Measurements from ENCODE around the gene PRPF19.

Gene PRPF19

GRCh38 chr11:60938500-60938899 lies 32.1 kb upstream of the PRPF19 start:
- Histone ChIP-seq H3K4me3 (ENCODE audit: control insufficient read depth in 1 of 7, extremely low read depth in 1 of 7, insufficient read depth in 4 of 7, low read depth in 2 of 7, low read length in 6 of 7) (no peak overlapping the region), H3K4me1 (ENCODE audit: control extremely low read depth in 1 of 4, control insufficient read depth in 4 of 4, insufficient read depth in 4 of 4, low read length in 3 of 4) (no peaks in the 10 kb centered on the region), H3K9me3 (ENCODE audit: control extremely low read depth in 1 of 5, control insufficient read depth in 4 of 5, insufficient read depth in 2 of 5, low read depth in 1 of 5, low read length in 4 of 5) (peaks cover 0 to 2% (median 0%) of the 10 kb centered on the region in 5 experiments), H3K27me3 (replicated peaks in 2 of 5; ENCODE audit: control insufficient read depth in 4 of 5, insufficient read depth in 5 of 5, low read length in 4 of 5) (peaks cover 0 to 10% (median 2%) of the 10 kb centered on the region in 5 experiments), H3K36me3 (ENCODE audit: control insufficient read depth in 4 of 4, insufficient read depth in 4 of 4, low read length in 3 of 4) (no peaks in the 10 kb centered on the region), H3K27ac (ENCODE audit: insufficient read depth in 1 of 2, low read depth in 1 of 2, low read length in 2 of 2, poor library complexity in 1 of 2, severe bottlenecking in 2 of 2) (no peak overlapping the region)
- DNase-seq, result no peak
- ChIA-PET CTCF (no interaction called here), POLR2A (no interaction called here)
- WGBS (ENCODE audit: insufficient coverage), result 99% methylated on average over 9 of the region's 9 CpGs

GRCh38 chr11:60937811-60938210 lies 31.4 kb upstream of the PRPF19 start:
- WGBS (ENCODE audit: insufficient coverage), result 100% methylated on average over 7 of the region's 8 CpGs
- Histone ChIP-seq H3K27ac (ENCODE audit: insufficient read depth in 1 of 2, low read depth in 1 of 2, low read length in 2 of 2, poor library complexity in 1 of 2, severe bottlenecking in 2 of 2) (no peak overlapping the region), H3K4me3 (ENCODE audit: control insufficient read depth in 1 of 7, extremely low read depth in 1 of 7, insufficient read depth in 4 of 7, low read depth in 2 of 7, low read length in 6 of 7) (no peak overlapping the region), H3K36me3 (ENCODE audit: control insufficient read depth in 4 of 4, insufficient read depth in 4 of 4, low read length in 3 of 4) (no peaks in the 10 kb centered on the region), H3K27me3 (replicated peaks in 2 of 5; ENCODE audit: control insufficient read depth in 4 of 5, insufficient read depth in 5 of 5, low read length in 4 of 5) (peaks cover 0 to 10% (median 2%) of the 10 kb centered on the region in 5 experiments), H3K9me3 (ENCODE audit: control extremely low read depth in 1 of 5, control insufficient read depth in 4 of 5, insufficient read depth in 2 of 5, low read depth in 1 of 5, low read length in 4 of 5) (peaks cover 0 to 2% (median 0%) of the 10 kb centered on the region in 5 experiments), H3K4me1 (ENCODE audit: control extremely low read depth in 1 of 4, control insufficient read depth in 4 of 4, insufficient read depth in 4 of 4, low read length in 3 of 4) (no peaks in the 10 kb centered on the region)
- no peak for DNase-seq
- POLR2A ChIA-PET, result no interaction called here
- CTCF ChIA-PET, result no interaction called here

- peaks cover 0 to 2% (median 0%) of the 10 kb centered on the region in 5 experiments for H3K9me3 ChIP-seq (ENCODE audit: control extremely low read depth in 1 of 5, control insufficient read depth in 4 of 5, insufficient read depth in 2 of 5, low read depth in 1 of 5, low read length in 4 of 5)
- CTCF ChIA-PET, result interaction anchor here (1.2 kb wide), 1 partner anchor 21 kb away, joined by 3 read pairs; no protein-coding TSS in a partner anchor
These were observed 30.8 kb upstream of the PRPF19 start for GRCh38 chr11:60937144-60937527.

DNA sequence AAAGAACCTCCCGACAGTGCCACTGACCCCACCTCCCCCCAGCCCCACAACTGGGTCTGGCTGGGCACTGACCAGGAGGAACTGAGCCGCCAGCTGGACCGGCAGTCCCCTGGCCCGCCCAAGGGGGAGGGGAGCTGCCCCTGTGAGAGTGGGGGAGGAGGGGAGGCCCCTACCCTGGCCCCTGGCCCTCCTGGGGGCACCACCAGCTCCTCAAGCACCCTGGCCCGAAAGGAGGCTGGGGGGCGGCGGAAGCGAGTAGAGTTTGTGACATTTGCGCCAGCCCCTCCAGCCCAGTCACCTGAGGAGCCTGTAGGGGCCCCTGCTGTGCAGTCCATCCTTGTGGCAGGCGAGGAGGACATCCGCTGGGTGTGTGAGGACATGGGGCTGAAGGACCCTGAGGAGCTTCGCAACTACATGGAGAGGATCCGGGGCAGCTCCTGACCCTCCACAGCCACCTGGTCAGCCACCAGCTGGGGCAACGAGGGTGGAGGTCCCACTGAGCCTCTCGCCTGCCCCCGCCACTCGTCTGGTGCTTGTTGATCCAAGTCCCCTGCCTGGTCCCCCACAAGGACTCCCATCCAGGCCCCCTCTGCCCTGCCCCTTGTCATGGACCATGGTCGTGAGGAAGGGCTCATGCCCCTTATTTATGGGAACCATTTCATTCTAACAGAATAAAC lies 30.2 kb upstream of the PRPF19 start:
- Histone ChIP-seq H3K4me3 (ENCODE audit: control insufficient read depth in 1 of 7, extremely low read depth in 1 of 7, insufficient read depth in 4 of 7, low read depth in 2 of 7, low read length in 6 of 7) (no peak overlapping the region), H3K9me3 (ENCODE audit: control extremely low read depth in 1 of 5, control insufficient read depth in 4 of 5, insufficient read depth in 2 of 5, low read depth in 1 of 5, low read length in 4 of 5) (peaks cover 0 to 2% (median 0%) of the 10 kb centered on the region in 5 experiments), H3K27me3 (replicated peaks in 2 of 5; ENCODE audit: control insufficient read depth in 4 of 5, insufficient read depth in 5 of 5, low read length in 4 of 5) (peaks cover 0 to 10% (median 2%) of the 10 kb centered on the region in 5 experiments), H3K4me1 (ENCODE audit: control extremely low read depth in 1 of 4, control insufficient read depth in 4 of 4, insufficient read depth in 4 of 4, low read length in 3 of 4) (no peaks in the 10 kb centered on the region), H3K36me3 (ENCODE audit: control insufficient read depth in 4 of 4, insufficient read depth in 4 of 4, low read length in 3 of 4) (no peaks in the 10 kb centered on the region), H3K27ac (ENCODE audit: insufficient read depth in 1 of 2, low read depth in 1 of 2, low read length in 2 of 2, poor library complexity in 1 of 2, severe bottlenecking in 2 of 2) (no peak overlapping the region)
- CTCF ChIA-PET, result interaction anchor here (1.2 kb wide), 1 partner anchor 21 kb away, joined by 3 read pairs; no protein-coding TSS in a partner anchor
- POLR2A ChIA-PET, result no interaction called here
- WGBS (ENCODE audit: insufficient coverage), result 95% methylated on average over 11 of the region's 18 CpGs
- DNase-seq, result no peak

More at GRCh38 chr11:60937144-60937527, 30.8 kb upstream of the PRPF19 start:
- Histone ChIP-seq H3K4me1 (ENCODE audit: control extremely low read depth in 1 of 4, control insufficient read depth in 4 of 4, insufficient read depth in 4 of 4, low read length in 3 of 4) (no peaks in the 10 kb centered on the region), H3K4me3 (ENCODE audit: control insufficient read depth in 1 of 7, extremely low read depth in 1 of 7, insufficient read depth in 4 of 7, low read depth in 2 of 7, low read length in 6 of 7) (no peak overlapping the region), H3K27ac (ENCODE audit: insufficient read depth in 1 of 2, low read depth in 1 of 2, low read length in 2 of 2, poor library complexity in 1 of 2, severe bottlenecking in 2 of 2) (no peak overlapping the region), H3K36me3 (ENCODE audit: control insufficient read depth in 4 of 4, insufficient read depth in 4 of 4, low read length in 3 of 4) (no peaks in the 10 kb centered on the region), H3K27me3 (replicated peaks in 2 of 5; ENCODE audit: control insufficient read depth in 4 of 5, insufficient read depth in 5 of 5, low read length in 4 of 5) (peaks cover 0 to 10% (median 2%) of the 10 kb centered on the region in 5 experiments)
- DNase-seq, result no peak
- WGBS (ENCODE audit: insufficient coverage), result 94% methylated on average over 12 of the region's 12 CpGs
- POLR2A ChIA-PET, result no interaction called here

DNA sequence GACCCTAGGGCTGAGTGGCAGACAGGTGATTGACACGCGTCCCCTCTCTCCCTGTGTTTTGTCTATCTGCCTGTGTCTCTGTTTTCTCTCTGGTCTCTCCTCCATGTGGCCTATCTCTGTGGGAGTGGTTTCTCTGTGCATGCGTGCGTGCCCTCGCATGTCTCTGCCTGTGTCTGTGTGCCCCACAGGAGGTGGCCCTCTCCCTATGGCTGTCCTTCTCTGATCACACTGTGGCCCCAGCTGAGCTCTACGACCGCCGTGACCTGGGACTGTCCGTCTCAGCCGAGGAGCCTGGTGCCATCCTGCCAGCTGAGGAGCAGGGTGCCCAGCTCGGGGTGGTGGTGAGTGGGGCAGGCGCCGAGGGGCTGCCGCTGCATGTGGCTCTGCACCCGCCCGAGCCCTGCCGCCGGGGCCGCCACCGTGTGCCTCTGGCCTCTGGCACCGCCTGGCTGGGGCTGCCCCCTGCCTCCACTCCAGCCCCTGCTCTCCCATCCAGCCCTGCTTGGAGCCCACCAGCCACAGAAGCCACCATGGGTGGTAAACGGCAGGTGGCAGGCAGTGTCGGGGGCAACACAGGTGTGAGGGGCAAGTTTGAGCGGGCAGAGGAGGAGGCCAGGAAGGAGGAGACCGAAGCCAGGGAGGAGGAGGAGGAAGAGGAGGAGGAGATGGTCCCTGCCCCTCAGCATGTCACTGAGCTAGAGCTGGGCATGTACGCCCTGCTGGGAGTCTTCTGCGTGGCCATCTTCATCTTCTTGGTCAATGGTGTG lies 29.5 kb upstream of the PRPF19 start:
- WGBS (ENCODE audit: insufficient coverage), result 93% methylated on average over 19 of the region's 27 CpGs
- H3K4me3 ChIP-seq (ENCODE audit: control insufficient read depth in 1 of 7, extremely low read depth in 1 of 7, insufficient read depth in 4 of 7, low read depth in 2 of 7, low read length in 6 of 7), result no peak overlapping the region
- no peak for DNase-seq
- H3K36me3 ChIP-seq (ENCODE audit: control insufficient read depth in 4 of 4, insufficient read depth in 4 of 4, low read length in 3 of 4), result no peaks in the 10 kb centered on the region
- H3K27me3 ChIP-seq (replicated peaks in 2 of 5; ENCODE audit: control insufficient read depth in 4 of 5, insufficient read depth in 5 of 5, low read length in 4 of 5), result peaks cover 0 to 10% (median 2%) of the 10 kb centered on the region in 5 experiments
- H3K9me3 ChIP-seq (ENCODE audit: control extremely low read depth in 1 of 5, control insufficient read depth in 4 of 5, insufficient read depth in 2 of 5, low read depth in 1 of 5, low read length in 4 of 5), result no peaks in the 10 kb centered on the region
- POLR2A ChIA-PET, result interaction anchor here (0.5 kb wide), 1 partner anchor 438 kb away, joined by 5 read pairs; no protein-coding TSS in a partner anchor
- no peaks in the 10 kb centered on the region for H3K4me1 ChIP-seq (ENCODE audit: control extremely low read depth in 1 of 4, control insufficient read depth in 4 of 4, insufficient read depth in 4 of 4, low read length in 3 of 4)
- no peak overlapping the region for H3K27ac ChIP-seq (ENCODE audit: insufficient read depth in 1 of 2, low read depth in 1 of 2, low read length in 2 of 2, poor library complexity in 1 of 2, severe bottlenecking in 2 of 2)
- CTCF ChIA-PET, result interaction anchor here (1.2 kb wide), 1 partner anchor 20 kb away, joined by 3 read pairs; no protein-coding TSS in a partner anchor

- no peak for DNase-seq
- Histone ChIP-seq H3K27me3 (replicated peaks in 2 of 5; ENCODE audit: control insufficient read depth in 4 of 5, insufficient read depth in 5 of 5, low read length in 4 of 5) (peaks cover 0 to 9% (median 5%) of the 10 kb centered on the region in 5 experiments), H3K4me1 (ENCODE audit: control extremely low read depth in 1 of 4, control insufficient read depth in 4 of 4, insufficient read depth in 4 of 4, low read length in 3 of 4) (no peaks in the 10 kb centered on the region), H3K4me3 (ENCODE audit: control insufficient read depth in 1 of 7, extremely low read depth in 1 of 7, insufficient read depth in 4 of 7, low read depth in 2 of 7, low read length in 6 of 7) (no peak overlapping the region), H3K9me3 (ENCODE audit: control extremely low read depth in 1 of 5, control insufficient read depth in 4 of 5, insufficient read depth in 2 of 5, low read depth in 1 of 5, low read length in 4 of 5) (no peaks in the 10 kb centered on the region), H3K27ac (ENCODE audit: insufficient read depth in 1 of 2, low read depth in 1 of 2, low read length in 2 of 2, poor library complexity in 1 of 2, severe bottlenecking in 2 of 2) (no peak overlapping the region), H3K36me3 (ENCODE audit: control insufficient read depth in 4 of 4, insufficient read depth in 4 of 4, low read length in 3 of 4) (no peaks in the 10 kb centered on the region)
- CTCF ChIA-PET, result interaction anchor here (0.9 kb wide), 1 partner anchor 47 kb away, joined by 4 read pairs; no protein-coding TSS in a partner anchor
- 94% methylated on average over 19 of the region's 21 CpGs for WGBS (ENCODE audit: insufficient coverage)
- POLR2A ChIA-PET, result interaction anchor here (0.5 kb wide), 1 partner anchor 439 kb away, joined by 5 read pairs; no protein-coding TSS in a partner anchor
These were observed 28.6 kb upstream of the PRPF19 start for GRCh38 chr11:60934790-60935605.

All from common myeloid progenitor, CD34-positive (primary cell).